GM18861 (cell line): ENCODE measurements around the gene MAGI1.
"Not testable (repeated sequence)": the region's sequence is repeated elsewhere in the genome, so short reads cannot be mapped to it uniquely, and the experiment has no call there.

Experiments used
- ATAC-seq: cut with Tn5 transposase; IDR thresholded peaks from one replicate; pipeline ENCODE4 v1.9.1; 2021; ENCODE audit not compliant: unreplicated experiment

MAGI1 gene

DNA sequence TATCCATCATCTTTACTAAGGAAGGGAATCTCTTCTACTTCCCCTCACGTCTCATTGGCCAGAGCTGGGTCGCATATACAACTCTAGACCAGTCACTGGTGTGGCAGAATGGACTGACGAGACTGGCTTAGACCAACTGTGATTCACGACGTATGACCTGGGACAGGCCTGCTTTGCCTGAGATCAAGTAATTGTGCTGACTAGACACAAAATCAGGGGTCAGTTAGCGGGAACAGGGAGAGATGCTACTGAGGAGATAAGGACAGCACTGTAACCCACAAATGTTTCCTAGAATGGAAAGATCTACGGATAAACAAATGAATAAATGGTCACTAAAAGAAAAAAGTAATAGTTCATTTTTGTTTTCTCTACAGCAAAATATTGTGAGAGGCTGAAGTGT is 308.3 kb downstream of the MAGI1 start:
- no peak for ATAC-seq

GRCh38 chr3:65729973-65730372 is 308.7 kb downstream of the MAGI1 start:
- ATAC-seq: no peak

DNA sequence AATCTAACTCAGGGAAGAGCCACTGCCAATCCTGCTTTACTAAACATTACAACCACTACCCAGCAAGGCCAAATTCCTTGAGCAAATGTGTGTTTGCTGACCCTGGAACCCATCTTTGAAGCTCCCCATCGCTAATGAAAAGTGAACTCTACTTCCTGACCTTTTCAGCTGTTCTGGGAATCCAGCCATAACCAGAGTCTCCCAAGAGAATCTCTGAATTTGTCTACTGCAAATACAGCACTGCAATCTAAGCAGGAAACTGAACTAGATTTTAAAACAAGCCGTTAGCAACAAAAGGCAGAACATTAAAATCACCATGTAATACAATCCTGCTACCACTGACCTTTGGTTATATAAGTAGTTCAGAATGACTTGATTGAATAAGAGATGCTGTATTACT is 309.2 kb downstream of the MAGI1 start:
- ATAC-seq: no peak

GRCh38 chr3:65728138-65728537 is 310.6 kb downstream of the MAGI1 start:
- ATAC-seq: no peak

GRCh38 chr3:65723985-65724384 is 314.7 kb downstream of the MAGI1 start:
- ATAC-seq: no peak

DNA sequence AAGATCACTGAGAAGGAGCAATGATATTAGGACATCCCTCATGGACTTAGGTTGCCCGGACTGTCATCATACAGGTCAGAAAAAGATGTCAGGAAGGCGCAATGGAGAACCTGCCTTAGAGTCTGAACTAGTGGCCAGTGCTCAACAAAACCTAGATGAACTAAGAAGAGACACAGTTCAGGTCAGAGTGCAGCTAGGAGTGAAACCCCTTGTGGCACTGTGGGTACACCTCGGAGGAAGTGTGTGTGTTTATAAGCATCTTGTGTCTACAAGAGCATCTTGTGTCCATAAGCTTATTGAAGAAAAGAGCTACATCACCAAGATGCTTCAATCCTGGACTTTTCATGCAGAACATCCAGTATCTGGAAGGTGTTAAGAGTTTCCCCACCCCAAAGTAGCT is 315.7 kb downstream of the MAGI1 start:
- no peak for ATAC-seq

DNA sequence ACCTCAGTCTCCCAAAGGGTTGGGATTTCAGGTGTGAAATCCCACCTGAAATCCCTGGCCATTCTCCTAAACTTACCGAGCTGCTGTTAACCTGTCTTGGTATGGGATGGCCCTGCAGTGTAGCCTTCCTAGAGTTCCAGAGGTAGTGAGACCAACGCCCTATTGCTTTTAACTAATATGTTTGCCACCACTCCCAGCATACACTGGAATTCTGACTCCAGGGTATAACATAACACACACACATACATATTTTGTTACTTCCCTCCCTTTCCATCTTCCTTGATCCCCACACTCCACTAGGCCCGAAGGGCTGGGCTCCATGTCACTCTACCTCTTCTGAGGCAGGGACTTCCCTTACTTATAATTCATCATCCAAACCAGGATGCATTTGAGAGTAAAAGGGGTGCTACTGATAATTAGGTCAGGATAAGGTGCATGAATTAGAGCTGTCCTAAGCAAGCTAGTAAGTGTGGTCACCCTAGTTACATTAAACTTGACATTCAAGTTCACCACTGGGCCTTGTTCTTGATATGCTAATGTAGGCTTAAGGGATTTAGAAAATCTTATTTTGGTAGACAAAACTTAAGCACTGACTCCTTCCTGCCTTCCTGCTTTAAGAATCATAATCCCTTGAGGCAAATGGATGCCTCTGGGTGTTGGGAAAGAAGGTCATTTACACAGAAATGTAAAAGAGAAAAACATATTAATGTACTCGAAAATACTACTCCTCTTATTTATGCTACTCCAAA is 317.6 kb downstream of the MAGI1 start:
- ATAC-seq: no peak

DNA sequence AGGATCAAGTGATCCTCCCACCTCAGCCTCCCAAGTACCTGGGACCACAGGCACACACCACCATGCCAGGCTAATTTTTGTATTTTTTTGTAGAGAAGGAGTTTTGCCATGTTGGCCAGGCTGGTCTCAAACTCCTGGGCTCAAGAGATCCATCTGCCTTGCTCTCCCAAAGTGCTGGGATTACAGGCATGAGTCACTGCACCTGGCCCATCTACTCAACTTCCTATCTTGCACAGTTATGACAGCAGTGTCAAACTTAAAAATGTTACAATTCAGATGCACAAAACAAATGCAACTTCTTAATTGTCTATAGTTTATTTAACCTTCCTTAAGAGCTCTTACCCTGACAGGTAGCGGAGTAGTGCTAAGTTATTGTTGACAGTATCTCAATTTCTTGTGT is 319.1 kb downstream of the MAGI1 start:
- ATAC-seq: not testable (repeated sequence)

- ATAC-seq: no peak
These were observed 320.9 kb downstream of the MAGI1 start for GRCh38 chr3:65717676-65718346.

DNA sequence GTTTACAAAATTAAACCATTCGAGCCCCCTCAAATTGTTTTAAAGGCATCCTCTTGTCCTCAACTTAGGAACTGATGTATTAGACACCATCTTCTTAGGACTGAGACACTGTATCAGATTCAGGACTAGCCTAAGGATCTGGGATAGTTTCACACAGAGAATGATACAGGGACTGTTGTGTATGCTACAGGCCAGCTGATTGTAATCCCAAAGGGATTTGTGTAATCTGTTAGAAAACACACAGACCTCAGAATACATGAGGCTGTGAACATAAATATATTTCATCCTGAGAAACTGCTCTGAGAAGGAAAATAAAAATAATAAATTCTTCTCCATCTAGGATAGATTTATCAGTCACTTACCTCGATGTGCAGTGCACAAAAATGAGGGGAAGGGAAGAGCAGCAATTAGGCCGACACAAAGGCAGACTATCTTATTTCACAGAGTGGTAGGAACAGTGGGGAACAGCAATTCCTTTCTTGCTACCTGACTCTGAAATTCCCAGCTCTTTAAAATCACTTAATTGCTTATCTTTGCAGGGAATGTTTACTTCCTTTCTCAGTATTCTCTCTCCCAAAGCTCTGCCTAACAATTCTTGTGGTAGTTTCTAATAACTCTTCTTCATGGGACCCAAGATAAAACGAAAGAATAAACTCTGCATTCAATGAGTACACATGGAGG is 322.5 kb downstream of the MAGI1 start:
- no peak for ATAC-seq

- no peak for ATAC-seq
These were observed 324.6 kb downstream of the MAGI1 start for GRCh38 chr3:65714134-65714533.

- no peak for ATAC-seq
These were observed 325.7 kb downstream of the MAGI1 start for GRCh38 chr3:65713016-65713415.

- no peak for ATAC-seq
These were observed 326.6 kb downstream of the MAGI1 start for GRCh38 chr3:65712140-65712539.

DNA sequence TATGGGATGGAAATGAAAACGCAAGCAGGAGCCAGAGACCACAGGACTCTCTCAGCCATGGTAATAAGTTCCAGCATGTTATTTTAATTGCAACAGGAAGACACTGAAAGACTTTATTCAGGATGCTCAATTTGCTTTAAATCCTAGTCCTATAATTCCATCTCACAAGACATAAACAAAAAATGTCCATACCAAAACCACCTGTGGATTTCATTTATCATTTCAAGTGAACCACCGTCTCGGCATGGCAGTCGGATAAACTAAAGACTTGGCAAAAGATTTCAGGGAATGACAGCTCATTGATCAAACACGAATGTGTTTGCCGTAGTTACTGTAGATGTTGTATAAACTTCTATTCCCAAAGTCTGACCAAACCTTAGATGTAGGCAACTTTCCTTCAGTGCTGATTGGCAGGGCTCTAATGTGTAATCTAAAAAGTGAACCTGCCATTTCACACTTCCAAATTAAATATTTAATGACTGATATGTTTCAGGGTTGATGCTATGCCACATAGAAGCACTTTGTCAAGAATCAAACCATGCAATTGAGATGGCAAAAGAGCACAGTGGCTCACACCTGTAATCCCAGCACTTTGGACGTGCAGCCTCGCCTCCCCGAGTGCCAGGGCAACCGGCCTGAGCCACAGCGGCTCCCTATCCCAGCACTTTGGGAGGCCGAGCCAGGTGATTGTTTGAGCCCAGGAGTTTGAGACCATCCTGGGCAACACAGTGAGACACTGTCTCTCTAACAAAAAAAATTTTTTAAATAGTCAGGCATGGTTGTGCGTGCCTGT is 331.7 kb downstream of the MAGI1 start:
- no peak for ATAC-seq

GRCh38 chr3:65706301-65706700 is 332.4 kb downstream of the MAGI1 start:
- ATAC-seq: no peak

DNA sequence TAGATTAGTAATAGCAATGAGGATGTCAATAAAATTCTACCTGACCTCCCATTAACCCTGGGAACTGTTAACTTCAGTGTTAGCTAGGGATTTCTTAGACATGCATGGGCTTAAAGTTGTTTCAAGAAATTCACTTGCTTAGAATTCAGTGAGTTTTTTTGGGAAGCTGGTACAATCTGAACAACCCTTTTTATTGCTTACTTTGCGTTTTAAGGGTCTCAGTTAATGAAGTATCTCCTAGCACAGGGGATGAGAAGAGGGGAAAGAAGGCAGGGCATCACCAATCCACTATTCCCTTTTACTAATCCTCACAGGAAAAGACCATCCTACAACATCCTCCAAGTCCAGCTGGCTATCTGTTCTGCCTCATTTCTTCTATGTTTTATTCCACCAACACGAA is 334.9 kb downstream of the MAGI1 start:
- no peak for ATAC-seq

- ATAC-seq: no peak
These were observed 335.7 kb downstream of the MAGI1 start for GRCh38 chr3:65703026-65703425.

- ATAC-seq: no peak
These were observed 336.5 kb downstream of the MAGI1 start for GRCh38 chr3:65702202-65702601.

GRCh38 chr3:65701516-65701915 is 337.2 kb downstream of the MAGI1 start:
- no peak for ATAC-seq

DNA sequence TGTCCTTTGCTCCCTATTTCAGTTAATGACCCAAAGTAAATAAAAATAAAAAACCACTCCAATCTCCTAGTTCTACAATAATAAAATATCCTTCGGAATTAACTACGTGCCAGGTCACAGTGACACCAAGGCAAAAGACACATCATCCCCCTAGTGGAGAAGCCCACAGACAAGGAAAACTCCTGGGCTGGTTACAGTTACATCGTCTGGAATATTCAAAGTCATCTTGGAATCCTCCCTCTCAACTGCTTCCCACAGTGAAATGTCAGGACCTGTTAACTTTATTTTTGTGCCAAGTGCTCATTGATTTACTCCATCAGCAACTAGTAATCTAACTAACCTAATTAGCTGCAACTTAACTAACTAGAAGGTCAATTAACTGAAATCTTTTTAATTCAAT is 349.3 kb downstream of the MAGI1 start:
- ATAC-seq: no peak

DNA sequence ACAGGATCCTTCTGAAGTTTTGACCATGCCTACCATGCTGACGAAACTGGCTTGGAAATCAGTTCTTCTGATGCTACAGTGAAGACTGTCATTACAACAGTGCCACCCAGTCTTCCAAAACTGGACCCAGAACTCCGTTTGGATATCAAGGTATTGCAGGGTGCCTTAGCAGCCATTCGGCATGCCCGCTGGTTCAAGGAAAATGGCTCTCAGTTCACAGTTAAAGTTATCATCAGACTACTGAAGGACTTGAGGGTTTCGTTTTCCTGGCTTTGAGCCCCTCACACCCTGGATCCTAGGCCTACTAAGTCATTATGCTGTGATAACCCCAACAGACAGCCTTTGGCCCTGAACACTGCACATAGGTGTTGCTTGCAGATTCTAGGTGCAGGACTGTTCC is 351.0 kb downstream of the MAGI1 start:
- ATAC-seq: no peak
